T-helper 2 cell treated with Interferon-gamma antibody and Interleukin-4, amounts not matched to agents 100 ng/mL and 5 ng/mL, for 36 hours (primary cell): ENCODE data around the gene RBM17. TPM values are rescaled to one million over a fixed set of nuclear protein-coding genes. Genes with fewer than 3 reads are reported as not detected.
"Not testable (repeated sequence)": the region's sequence is repeated elsewhere in the genome, so short reads cannot be mapped to it uniquely, and the experiment has no call there.

ENCODE experiments used
- intact Hi-C: fragments of 100-400 bp; cut with micrococcal nuclease; formaldehyde crosslinking; loops from one replicate; pipeline ENCODE4 v1.15.1; 2023
- total RNA-seq: library from RNA; stranded (reverse); gene quantifications from 2 replicates; pipeline ENCODE4 v1.2.3, GENCODE V29; 2022

RBM17 gene
- total RNA-seq, 1 donor from 2014 or later, result 200 TPM

DNA sequence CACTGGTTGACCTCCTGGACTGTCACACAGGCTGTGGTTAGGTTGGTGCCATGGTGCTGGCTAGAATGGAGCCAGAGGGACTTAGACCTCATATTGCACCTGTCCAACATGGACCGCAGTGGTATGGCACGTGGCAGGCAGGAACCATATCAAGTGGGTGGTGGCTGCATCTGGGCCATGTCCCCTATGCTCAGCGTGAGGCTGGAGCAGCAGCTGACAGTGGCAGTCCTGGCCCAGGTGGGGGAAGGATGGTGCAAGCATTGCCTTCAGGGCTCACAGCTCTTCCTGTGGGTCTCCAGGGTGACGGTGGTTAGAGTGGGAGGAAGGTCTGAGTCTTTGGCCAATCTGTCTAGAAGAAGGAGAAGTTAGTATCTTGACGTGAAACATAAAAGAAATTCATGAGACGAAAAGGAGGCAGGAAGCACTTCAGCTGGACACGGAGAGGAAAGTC is 59.4 kb downstream of the RBM17 start:
- intact Hi-C loops, result no loop called here

DNA sequence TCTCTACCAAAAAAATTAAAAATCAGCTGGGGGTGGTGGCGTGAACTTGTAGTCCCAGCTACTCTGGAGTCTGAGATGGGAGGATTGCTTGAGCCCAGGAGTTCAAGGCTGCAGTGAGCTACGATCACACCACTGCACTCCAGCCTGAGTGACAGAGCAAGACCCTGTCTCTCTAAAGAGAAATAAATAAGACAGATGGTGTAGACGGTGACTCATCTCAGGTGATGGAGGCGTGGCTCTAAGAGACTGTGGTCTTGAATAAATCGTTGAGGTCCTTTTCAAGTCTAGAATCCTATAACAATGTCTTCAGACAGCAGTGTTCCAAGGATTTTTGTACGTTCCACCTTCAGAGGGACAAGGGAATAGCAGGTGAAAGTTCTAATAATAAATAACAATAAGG is 60.1 kb downstream of the RBM17 start:
- intact Hi-C loops, result no loop called here

- intact Hi-C loops, result loop anchor here (1.0 kb wide), 2 partner anchors 29 to 42 kb away; no protein-coding TSS in a partner anchor
These were observed 62.5 kb downstream of the RBM17 start for GRCh38 chr10:6151087-6151977.

DNA sequence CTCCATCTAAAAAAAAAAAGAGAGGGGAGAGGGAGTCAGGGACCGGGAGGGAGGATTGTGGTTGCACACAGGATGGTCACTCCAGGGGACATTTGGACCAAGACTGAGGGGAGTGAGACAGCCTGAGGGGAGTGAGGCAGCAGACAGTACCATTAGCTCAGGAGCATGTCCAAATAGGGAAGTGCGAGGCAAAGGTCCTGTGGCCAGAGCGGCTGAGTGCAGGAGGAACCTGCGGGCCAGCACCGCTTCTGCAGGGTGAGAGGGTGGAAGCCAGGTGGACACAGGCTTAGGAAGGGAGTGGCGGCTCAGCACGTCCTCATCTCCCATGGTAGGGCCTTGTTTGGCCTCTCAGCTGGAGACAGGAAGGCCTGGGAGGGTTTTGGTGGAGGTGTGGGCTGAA is 65.0 kb downstream of the RBM17 start:
- intact Hi-C loops, result no loop called here

DNA sequence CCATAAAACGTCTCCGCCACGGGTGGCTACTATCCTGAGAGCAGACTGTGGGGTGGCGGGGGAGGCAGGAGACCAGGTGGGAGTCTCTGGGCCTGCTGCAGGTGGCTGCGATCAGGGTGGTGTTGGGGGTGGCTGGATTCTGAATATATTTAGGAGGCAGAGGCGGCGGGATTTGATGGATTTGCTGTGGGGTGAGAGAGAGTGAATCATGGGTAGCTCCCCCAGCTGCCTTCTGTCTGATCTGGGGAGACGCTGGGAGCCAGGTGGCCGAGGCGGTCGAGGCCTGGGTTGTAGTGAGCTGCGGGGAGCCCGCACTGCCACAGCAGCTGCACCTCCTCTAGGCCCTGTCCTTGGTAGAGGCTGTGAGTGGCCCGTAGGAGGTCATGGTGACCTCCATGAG is 65.7 kb downstream of the RBM17 start:
- intact Hi-C loops, result no loop called here

GRCh38 chr10:6158276-6158675 is 69.4 kb downstream of the RBM17 start:
- intact Hi-C loops, result no loop called here

GRCh38 chr10:6161921-6162320 is 73.1 kb downstream of the RBM17 start:
- intact Hi-C loops, result loop anchor here (5.0 kb wide), 1 partner anchor 350 kb away; the partner anchor contains the start of gene GDI2

DNA sequence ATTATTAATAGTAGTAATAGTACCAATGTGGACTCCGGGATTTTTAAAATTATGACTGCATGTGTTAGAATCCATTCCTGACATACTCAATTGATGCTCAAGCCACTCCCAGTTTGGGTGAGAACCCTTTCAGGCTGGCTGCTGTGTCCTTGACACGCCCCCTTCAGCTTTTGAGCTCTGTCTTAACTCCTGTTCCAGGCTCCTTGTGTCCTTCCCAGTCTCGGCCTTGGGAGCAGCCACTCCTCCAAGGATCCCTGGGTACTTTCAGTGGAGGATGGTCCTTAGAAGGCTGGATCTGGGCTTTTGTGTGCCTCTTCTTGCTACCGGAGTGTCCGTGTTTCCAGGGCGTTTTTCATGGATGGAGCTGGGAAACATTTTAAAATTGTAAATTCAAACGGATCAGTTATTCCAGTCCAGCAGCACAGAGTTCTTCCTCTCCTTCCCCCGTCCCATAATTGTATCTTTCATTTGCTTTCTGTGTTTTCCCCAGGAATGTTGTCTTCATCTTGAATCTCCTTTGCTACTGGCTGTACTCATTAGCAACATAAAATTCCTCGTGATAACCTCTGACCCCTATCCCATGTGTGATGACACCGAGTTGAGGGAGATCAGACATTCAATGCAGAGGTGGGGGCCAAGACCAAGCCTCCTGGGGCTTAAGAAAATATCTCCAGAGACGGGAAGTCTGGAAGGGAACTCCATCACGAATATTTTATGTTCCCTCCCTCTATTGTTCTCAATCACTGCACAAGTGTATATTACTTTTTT is 73.9 kb downstream of the RBM17 start:
- intact Hi-C loops, result loop anchor here (1.0 to 5.0 kb wide), 4 partner anchors 18 to 350 kb away; partner anchors contain the start of gene GDI2

GRCh38 chr10:6163364-6164270 is 74.8 kb downstream of the RBM17 start:
- intact Hi-C loops, result loop anchor here (1.0 to 5.0 kb wide), 5 partner anchors 19 to 351 kb away; partner anchors contain the start of gene GDI2

DNA sequence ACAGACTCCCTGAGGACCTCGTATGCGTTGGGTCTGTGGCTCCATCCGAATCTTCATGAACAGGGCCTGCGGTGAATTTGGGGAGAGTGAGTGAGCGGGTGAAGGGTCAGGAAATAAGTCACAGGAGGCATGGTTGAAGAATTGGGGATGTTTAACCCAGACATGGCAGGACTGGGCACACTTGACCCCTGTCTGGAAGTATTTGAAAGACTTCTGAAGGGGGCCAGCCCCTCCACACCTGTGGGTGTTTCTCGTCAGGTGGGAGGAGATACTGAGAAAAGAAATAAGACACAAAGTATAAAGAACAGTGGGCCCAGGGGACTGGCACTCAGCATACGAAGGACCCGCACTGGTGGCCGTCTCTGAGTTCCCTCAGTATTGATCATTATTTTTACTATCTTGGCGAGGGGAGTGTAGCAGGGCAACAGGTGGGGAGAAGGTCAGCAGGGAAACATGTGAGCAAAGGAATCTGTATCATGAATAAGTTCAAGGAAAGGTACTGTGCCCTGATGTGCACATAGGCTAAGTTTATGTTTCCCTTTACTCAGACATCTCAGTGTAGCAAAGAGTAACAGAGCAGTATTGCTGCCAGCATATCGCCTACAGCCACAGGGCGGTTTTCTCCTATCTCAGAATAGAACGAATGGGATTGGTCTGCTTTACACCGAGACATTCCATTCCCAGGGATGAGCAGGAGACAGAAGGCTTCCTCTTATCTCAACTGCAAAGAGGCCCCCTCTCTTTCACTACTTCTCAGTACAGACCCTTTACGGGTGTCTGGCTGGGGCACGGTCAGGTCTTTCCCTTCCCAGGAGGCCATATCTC is 75.6 kb downstream of the RBM17 start:
- intact Hi-C loops, result loop anchor here (1.0 to 5.0 kb wide), 2 partner anchors 23 to 352 kb away; partner anchors contain the start of gene GDI2

- intact Hi-C loops, result no loop called here
These were observed 76.4 kb downstream of the RBM17 start for GRCh38 chr10:6165221-6165725.

GRCh38 chr10:6165933-6166332 is 77.1 kb downstream of the RBM17 start:
- intact Hi-C loops, result not testable (repeated sequence)

Other genes with a start within 250 kb of the RBM17 start
- gene ANKRD16, start 199.1 kb upstream of the RBM17 start, total RNA-seq, result 6.2 and 6.6 TPM in 2 replicates
- 66.0 and 69.4 TPM in 2 replicates for gene FBH1, start 198.8 kb upstream of the RBM17 start, total RNA-seq
- 22.1 and 23.1 TPM in 2 replicates for gene IL15RA, start 111.5 kb upstream of the RBM17 start, total RNA-seq
- 239 and 245 TPM in 2 replicates for gene IL2RA, start 26.7 kb upstream of the RBM17 start, total RNA-seq
- gene PFKFB3, start 113.9 kb downstream of the RBM17 start, total RNA-seq, result 46.0 and 51.0 TPM in 2 replicates